Stimulated activated naive CD8-positive, alpha-beta T cell treated with anti-CD3 and anti-CD28 coated beads, Interleukin-15, Interleukin-2, amounts not matched to agents 100 ng/mL and 50 ng/mL, for 24 hours (primary cell): ENCODE measurements around the gene DOCK1.
"Not testable (repeated sequence)": the region's sequence is repeated elsewhere in the genome, so short reads cannot be mapped to it uniquely, and the experiment has no call there.

Source experiments
- H3K27ac Mint-ChIP-seq: one replicate; pipeline ENCODE4 v1.8.0; 2021; ENCODE audit warnings: mild to moderate bottlenecking, mixed read lengths
- H3K27me3 Mint-ChIP-seq: one replicate; pipeline ENCODE4 v1.8.0; 2021; ENCODE audit warnings: mixed read lengths
- H3K36me3 Mint-ChIP-seq: one replicate; pipeline ENCODE4 v1.8.0; 2021; ENCODE audit warnings: low read depth, mixed read lengths
- H3K4me1 Mint-ChIP-seq: one replicate; pipeline ENCODE4 v1.8.0; 2021; ENCODE audit warnings: low read depth, mixed read lengths
- H3K4me3 Mint-ChIP-seq: one replicate; pipeline ENCODE4 v1.8.0; 2021; ENCODE audit warnings: mild to moderate bottlenecking, mixed read lengths
- H3K9me3 Mint-ChIP-seq: one replicate; pipeline ENCODE4 v1.8.0; 2021; ENCODE audit warnings: mixed read lengths

The DOCK1 gene

DNA sequence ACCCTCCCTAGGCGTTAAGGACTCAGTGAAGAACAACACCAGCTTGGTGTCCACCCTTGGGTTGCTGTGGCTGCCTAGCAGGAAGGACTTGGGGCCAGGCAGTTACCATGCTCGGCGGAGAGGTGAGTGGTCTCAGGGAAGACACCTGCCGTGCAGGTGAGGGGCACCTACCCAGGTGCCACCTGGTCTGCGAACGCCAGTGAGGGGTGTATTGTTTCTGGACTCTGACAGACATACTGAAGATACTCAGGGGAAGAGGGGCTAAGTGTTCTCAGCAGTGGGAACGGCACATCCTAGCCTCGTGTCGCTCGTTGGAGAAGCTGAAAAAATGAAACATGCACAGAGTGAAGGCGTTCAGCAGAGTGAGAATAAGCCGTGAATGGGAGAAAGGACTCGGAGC lies 22.6 kb downstream of the DOCK1 start:
- Mint-ChIP-seq H3K4me1 (no peaks in the 10 kb centered on the region), H3K27me3 (no peaks in the 10 kb centered on the region), H3K27ac (no peak overlapping the region), H3K36me3 (no peaks in the 10 kb centered on the region), H3K4me3 (no peak overlapping the region), H3K9me3 (no peaks in the 10 kb centered on the region)

DNA sequence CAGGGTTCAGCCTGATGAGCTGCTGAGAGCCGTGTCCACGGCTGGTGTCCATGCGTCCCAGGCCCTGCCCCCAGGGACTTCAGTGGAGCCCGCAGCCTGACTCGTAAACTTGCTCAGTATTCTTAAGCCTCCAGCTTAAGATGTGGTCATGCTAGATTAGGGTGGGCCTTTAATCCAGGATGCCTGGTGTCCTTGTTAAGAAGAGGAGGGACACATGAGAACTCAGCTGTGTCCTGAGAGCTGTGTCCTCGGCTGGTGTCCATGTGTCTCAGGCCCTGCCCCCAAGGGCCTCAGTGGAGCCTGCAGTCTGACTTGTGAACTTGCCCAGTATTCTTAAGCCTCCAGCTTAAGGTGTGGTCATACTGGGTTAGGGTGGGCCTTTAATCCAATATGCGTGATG lies 23.0 kb downstream of the DOCK1 start:
- Mint-ChIP-seq H3K4me1 (no peaks in the 10 kb centered on the region), H3K4me3 (no peak overlapping the region), H3K27me3 (no peaks in the 10 kb centered on the region), H3K27ac (no peak overlapping the region), H3K9me3 (no peaks in the 10 kb centered on the region), H3K36me3 (no peaks in the 10 kb centered on the region)

DNA sequence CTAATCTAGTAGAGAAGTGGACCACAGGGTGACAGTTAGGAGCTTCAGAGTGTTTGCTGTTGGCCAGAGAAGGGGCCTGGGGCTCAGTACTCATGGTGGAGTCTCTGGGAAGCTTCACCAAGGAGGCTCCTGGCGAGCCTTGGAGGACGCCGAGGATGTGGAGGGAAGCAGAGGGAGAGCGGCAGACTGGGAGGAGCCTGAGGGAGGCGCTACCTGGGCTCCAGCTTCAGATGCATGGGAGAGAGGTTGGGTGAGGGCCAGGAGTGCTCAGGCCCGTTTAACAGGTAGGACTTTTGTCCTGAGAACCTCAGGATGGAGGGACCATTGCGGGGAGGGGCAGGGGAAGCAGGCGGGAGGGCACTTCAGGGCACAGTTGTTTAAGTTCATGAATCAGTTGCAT lies 24.2 kb downstream of the DOCK1 start:
- H3K27ac Mint-ChIP-seq, result no peak overlapping the region
- H3K4me3 Mint-ChIP-seq, result no peak overlapping the region
- H3K4me1 Mint-ChIP-seq, result no peaks in the 10 kb centered on the region

DNA sequence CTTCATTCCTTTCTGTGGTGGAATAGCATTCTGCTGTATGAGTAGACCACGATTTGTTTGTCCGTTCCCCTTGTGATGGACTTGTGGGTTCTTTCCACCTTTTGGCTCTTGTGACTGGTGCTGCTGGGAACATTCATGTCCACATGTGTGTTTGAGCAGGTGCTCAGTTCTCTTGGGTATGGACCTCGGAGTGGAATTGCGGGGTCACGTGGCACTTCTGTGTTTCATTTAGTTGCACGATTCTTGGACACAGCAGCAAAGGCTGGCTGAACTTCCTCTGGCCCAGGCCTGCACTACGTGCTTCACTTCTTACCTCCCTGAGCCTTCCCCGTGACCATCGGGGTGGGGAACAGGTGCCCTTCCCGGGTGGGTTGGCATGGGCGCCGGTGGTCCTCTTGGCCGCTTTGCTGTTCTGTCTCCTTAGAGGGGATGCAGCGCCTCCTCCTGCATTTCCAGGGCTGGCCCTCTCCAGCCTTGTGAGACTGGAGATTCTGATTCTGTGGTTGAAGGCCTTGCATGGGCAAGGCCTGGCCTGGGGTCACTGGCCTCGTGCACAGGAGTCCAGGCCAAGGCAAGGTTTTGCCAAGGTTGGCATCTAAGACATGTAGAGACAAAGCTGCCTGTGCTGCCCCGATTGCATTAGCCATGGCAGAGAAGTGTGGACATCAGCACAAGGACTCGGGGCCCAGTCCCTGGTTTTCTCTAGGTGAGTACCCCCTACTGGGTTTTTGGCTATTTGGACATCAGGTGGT lies 25.1 kb downstream of the DOCK1 start:
- Mint-ChIP-seq H3K9me3 (no peaks in the 10 kb centered on the region), H3K4me3 (no peak overlapping the region), H3K27me3 (no peaks in the 10 kb centered on the region), H3K27ac (no peak overlapping the region), H3K36me3 (no peaks in the 10 kb centered on the region), H3K4me1 (no peaks in the 10 kb centered on the region)

More for the DNA sequence above, 24.2 kb downstream of the DOCK1 start:
- Mint-ChIP-seq H3K9me3 (no peaks in the 10 kb centered on the region), H3K36me3 (no peaks in the 10 kb centered on the region), H3K27me3 (no peaks in the 10 kb centered on the region)

DNA sequence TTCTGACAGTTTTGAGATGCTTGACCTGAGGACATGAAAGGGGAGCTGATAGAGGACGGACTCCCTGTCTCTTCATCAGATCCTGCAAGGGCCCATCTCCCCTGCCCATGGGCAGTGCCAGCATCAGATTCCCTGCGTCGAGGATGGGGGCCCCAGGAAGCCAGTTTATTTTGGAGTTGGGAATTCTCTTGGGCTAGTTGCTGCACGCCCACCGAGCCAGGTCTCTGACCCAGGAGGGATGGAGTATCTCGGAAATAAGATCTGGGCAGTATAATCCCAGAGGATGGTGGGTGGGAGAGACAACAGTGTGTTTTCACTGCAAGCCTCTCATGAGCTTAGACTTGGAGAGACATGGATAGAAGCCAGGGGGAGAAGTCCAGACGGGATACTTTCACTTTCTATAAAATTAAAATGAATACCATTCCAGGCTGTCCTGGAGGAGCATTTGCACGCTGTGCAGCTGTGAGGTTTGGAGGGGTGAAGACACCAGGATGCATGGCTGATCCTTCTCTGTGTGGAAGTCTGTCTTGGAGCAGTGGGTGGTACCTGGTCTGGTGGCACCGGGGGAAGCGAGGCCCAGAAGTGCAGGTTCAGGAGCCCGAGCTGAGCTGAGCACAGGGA lies 25.8 kb downstream of the DOCK1 start:
- no peaks in the 10 kb centered on the region for H3K9me3 Mint-ChIP-seq
- no peaks in the 10 kb centered on the region for H3K27me3 Mint-ChIP-seq
- no peak overlapping the region for H3K4me3 Mint-ChIP-seq
- H3K36me3 Mint-ChIP-seq, result no peaks in the 10 kb centered on the region
- no peak overlapping the region for H3K27ac Mint-ChIP-seq
- H3K4me1 Mint-ChIP-seq, result no peaks in the 10 kb centered on the region

DNA sequence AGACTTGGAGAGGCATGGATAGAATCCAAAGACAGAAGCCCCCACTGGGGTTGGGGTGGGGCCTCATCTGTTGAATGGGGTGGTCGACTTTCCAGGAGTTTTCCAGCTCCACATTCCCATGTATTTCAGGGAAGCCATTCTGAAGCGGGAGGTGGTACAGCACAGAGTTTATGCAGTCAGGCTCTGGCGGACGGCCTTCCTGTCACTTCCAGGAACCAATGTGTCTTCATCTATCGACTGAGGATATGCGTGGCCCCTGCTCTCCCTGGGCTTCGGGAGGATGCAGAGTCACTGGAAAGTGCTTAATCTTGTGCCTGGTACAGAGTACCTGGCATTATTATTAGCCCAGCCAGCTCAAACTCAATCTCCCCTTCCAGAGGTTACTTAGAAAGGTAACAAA lies 26.3 kb downstream of the DOCK1 start:
- no peak overlapping the region for H3K4me3 Mint-ChIP-seq
- H3K4me1 Mint-ChIP-seq, result no peaks in the 10 kb centered on the region
- H3K9me3 Mint-ChIP-seq, result no peaks in the 10 kb centered on the region
- H3K36me3 Mint-ChIP-seq, result no peaks in the 10 kb centered on the region
- H3K27me3 Mint-ChIP-seq, result no peaks in the 10 kb centered on the region
- no peak overlapping the region for H3K27ac Mint-ChIP-seq

DNA sequence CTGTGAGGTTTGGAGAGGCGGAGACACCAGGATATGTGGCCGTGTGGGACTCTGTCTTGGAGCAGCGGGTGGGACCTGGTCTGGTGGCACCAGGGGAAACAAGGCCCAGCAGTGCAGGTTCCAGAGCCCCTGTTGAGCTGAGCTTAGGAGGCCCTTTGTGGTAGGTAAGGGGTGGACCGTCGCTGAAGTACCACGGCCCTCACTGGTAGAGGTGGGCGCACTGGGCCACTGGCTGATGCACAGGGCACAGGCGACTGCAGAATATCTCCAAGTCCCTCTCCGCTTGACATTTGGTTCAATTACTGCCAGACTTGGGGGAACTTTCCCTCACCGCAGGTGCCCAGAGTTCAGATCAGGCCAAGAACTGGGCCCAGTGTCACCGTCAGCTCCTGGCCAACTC lies 27.3 kb downstream of the DOCK1 start:
- Mint-ChIP-seq H3K4me1 (no peaks in the 10 kb centered on the region), H3K27ac (no peak overlapping the region), H3K36me3 (no peaks in the 10 kb centered on the region), H3K27me3 (no peaks in the 10 kb centered on the region), H3K4me3 (no peak overlapping the region), H3K9me3 (no peaks in the 10 kb centered on the region)

DNA sequence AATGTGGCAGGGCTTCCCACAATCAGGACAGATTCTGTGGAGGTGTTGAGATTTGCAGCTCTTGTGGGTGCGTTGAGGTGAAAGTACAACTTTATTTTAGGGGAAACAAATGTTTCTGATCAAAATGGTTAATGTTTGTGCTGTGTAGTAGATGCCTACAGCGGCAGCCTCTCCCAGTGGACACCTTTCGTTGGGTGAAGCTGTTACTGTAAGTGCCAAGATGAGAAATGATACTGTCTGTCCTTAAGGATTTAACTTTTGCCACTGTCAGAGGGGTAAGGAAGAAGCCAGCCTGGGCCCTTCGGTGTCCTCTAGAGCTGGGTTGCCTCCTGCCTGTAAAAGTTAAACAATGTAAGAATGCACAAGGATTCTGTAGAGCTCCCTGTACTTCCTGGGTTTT lies 27.9 kb downstream of the DOCK1 start:
- H3K4me1 Mint-ChIP-seq, result no peaks in the 10 kb centered on the region
- H3K27ac Mint-ChIP-seq, result no peak overlapping the region
- H3K9me3 Mint-ChIP-seq, result no peaks in the 10 kb centered on the region
- no peak overlapping the region for H3K4me3 Mint-ChIP-seq
- H3K27me3 Mint-ChIP-seq, result no peaks in the 10 kb centered on the region
- no peaks in the 10 kb centered on the region for H3K36me3 Mint-ChIP-seq

DNA sequence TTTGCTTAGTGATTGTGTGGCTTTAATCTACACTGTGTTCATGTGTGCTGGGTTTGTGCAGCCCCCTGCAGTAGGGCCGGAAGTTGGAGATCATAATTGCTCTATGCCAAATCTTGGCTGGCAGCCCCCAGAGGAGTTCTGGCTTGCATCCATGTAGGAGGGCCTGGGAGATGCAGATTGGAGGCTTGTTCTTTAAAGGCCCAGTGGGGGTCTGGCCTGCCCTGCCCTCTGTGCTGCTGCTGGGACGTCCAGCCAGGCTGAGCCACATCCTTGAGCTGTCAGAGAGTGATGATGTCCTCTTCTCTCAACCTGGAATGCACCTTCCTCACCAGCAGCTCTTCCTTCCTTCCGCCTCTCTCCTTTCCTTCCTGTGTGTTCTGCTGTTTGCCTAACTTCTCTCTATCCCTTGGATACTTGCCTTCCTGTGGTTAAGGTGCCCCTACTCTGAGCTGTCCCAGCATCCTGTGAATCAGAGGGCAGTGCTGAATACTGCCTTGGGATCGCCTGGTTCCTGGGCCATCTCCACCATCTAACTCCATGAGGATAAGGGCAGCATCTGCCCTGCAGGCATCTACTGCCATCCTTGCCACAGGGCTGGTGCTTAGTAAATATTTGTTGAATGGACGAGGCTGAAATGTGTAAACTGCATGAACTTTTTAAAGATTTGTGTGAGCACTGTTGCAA lies 30.2 kb downstream of the DOCK1 start:
- Mint-ChIP-seq H3K4me3 (no peak overlapping the region), H3K9me3 (no peaks in the 10 kb centered on the region), H3K36me3 (no peaks in the 10 kb centered on the region), H3K27ac (no peak overlapping the region), H3K27me3 (no peaks in the 10 kb centered on the region), H3K4me1 (no peaks in the 10 kb centered on the region)

DNA sequence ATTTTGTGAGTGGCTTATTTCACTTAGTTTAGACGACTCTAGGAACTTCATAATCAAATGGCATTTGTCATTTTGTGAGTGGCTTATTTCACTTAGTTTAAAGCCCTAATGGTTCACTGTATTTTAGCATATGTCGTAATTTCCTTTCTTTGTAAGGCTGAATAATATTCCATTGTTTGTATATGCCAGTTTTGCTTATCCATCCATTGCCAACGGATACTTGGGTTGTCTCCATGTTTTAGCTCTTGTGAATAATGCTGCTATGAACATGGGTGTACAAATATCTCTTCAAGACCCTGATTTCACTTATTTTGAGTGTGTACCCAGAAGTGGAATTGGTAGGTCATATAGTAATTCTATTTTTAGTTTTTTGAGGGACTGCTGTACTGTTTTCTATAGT lies 31.8 kb downstream of the DOCK1 start:
- Mint-ChIP-seq H3K4me3 (no peak overlapping the region), H3K27me3 (no peaks in the 10 kb centered on the region), H3K27ac (no peak overlapping the region), H3K9me3 (no peaks in the 10 kb centered on the region), H3K4me1 (no peaks in the 10 kb centered on the region), H3K36me3 (no peaks in the 10 kb centered on the region)

DNA sequence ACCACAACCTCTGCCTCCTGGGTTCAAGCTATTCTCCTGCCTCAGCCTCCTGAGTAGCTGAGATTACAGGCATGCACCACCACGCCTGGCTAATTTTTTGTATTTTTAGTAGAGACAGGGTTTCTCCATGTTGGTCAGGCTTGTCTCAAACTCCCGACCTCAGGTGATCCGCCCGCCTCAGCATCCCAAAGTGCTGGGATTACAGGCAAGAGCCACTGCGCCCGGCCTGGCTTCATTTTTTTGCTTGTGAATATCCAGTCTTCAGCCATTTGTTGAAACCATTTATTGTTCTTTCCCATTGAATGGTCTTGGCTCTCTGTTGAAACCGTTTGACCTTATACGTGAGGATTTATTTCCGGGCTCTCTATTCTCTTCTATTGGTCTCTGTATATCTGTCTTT lies 32.9 kb downstream of the DOCK1 start:
- H3K4me1 Mint-ChIP-seq, H3K9me3 Mint-ChIP-seq, H3K27me3 Mint-ChIP-seq, H3K36me3 Mint-ChIP-seq, H3K4me3 Mint-ChIP-seq, H3K27ac Mint-ChIP-seq: not testable (repeated sequence)

DNA sequence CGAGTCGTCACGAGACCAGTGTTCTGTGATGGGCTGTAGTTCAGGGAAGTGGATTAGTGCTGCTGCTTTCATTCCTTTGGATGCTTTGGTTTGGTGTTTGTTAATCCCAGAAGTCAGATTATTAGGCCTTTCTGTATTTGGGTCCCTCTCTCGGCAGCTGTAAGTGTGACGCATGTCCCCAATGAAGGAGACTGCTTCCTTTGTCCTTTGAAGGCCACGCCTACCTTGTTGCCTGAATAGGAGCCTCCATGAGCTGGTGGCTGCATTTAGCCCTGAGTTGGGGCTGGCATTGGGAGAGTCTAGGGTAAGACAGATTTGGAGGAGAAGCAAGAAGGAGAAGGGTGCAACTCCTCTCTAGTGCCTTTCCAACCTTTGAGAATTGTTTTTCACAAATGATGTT lies 34.5 kb downstream of the DOCK1 start:
- peaks cover 4% of the 10 kb centered on the region for H3K9me3 Mint-ChIP-seq
- no peaks in the 10 kb centered on the region for H3K4me1 Mint-ChIP-seq
- no peak overlapping the region for H3K4me3 Mint-ChIP-seq
- H3K27me3 Mint-ChIP-seq, result no peaks in the 10 kb centered on the region
- no peaks in the 10 kb centered on the region for H3K36me3 Mint-ChIP-seq
- no peak overlapping the region for H3K27ac Mint-ChIP-seq

DNA sequence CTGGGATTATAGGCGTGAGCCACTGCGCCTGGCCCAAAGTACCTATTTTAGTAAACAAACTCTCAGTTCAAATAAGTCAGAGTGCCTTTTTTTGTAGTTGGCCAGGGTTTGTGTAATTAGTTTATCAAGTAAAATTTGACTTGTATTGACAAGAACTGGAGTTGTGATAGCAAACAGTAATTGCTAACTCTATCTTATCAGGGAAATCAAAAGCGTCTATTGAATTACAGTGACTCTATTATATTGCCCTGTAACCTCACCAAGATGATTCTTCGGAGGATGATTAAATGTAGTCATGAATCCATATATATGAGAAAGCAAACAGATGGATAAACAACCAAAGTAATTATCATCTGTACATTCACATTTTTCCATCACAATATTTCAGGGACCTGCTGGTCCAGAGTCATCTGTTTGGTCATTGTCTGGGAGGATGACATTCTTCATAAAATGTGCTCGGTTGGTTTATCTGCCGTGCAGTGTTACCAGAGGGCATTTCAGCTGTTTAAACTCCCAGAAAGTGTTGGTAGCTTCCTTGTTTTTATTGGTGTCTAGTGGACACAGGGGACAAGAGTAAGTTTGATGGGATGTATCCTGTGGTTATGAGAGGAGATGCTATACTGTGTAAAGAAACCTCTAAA lies 35.6 kb downstream of the DOCK1 start:
- Mint-ChIP-seq H3K9me3 (peaks cover 4% of the 10 kb centered on the region), H3K36me3 (no peaks in the 10 kb centered on the region), H3K27ac (no peak overlapping the region), H3K4me3 (no peak overlapping the region), H3K4me1 (no peaks in the 10 kb centered on the region), H3K27me3 (no peaks in the 10 kb centered on the region)

DNA sequence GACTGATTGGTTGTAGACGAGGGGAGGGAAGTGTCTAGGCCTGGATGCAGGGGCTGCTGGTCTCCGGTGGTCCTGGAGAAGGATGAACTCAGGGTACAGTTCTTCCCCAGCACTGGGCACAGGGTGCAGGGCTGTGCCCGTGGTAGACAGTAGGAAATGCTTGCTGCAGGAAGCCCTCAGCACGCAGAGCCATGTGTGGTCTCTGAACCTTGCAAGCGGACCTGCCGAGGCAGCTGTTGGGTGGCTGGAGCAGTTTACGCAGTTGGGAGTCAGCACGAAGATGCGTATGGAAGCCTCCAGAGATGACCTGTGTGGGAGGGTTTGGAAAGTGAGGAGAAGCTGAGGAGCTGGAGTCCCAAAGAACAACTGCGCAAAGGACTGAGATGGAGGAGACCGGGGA lies 39.0 kb downstream of the DOCK1 start:
- Mint-ChIP-seq H3K4me3 (no peak overlapping the region), H3K4me1 (no peaks in the 10 kb centered on the region), H3K9me3 (peaks cover 4% of the 10 kb centered on the region), H3K27ac (no peak overlapping the region), H3K36me3 (no peaks in the 10 kb centered on the region), H3K27me3 (no peaks in the 10 kb centered on the region)

DNA sequence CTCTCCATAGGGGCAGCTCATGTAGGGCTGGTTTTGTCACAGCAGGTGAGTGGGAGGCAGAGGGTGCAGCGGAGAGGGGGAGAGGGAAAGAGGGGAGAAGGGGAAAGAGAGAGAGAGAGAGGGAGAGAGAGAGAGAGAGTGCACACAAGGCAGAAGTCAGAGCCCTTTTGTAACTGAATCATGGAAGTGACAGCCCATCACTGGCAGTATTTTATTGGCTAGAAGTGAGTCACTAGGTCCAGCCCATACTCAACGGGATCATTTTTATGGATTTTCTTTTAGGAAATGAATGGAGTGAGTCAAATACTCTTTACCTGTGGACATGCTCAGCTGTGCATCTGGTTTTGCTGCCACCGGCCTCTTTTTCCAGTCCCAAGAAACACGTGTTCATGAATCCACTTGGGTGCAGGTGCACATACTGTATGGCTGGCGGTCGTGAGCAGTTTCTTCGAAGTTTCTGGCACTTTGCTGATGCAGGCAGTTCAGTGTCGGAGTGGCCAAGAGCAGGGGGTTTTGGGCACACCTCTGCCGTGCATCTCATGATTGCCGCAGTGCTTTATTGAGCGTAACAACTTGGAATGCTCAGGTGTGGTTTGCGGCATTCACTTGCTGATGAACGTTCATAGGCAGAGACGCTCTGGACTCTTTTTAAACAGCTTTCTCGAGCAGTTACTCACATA lies 40.3 kb downstream of the DOCK1 start:
- H3K36me3 Mint-ChIP-seq, result no peaks in the 10 kb centered on the region
- H3K27ac Mint-ChIP-seq, result no peak overlapping the region
- no peaks in the 10 kb centered on the region for H3K27me3 Mint-ChIP-seq
- no peaks in the 10 kb centered on the region for H3K4me1 Mint-ChIP-seq
- peaks cover 4% of the 10 kb centered on the region for H3K9me3 Mint-ChIP-seq
- no peak overlapping the region for H3K4me3 Mint-ChIP-seq
